H9 (cell line): ENCODE data around the gene FLT1. TPM values are rescaled to one million over a fixed set of nuclear protein-coding genes. Genes with fewer than 3 reads are reported as not detected.

ENCODE experiments used
- DNase-seq: peaks from one replicate; pipeline ENCODE4 v3.0.0-alpha.2; 2017
- H2AFZ ChIP-seq: one replicate; pipeline ENCODE4 v1.6.1; 2013; ENCODE audit warnings: mild to moderate bottlenecking, low read length, control low read depth, moderate library complexity
- H2AK5ac ChIP-seq: 2 replicates; pipeline ENCODE4 v1.6.1; 2013; ENCODE audit warnings: low read length, control low read depth, mixed read lengths; ENCODE audit not compliant: insufficient read length
- H2BK120ac ChIP-seq: one replicate; pipeline ENCODE4 v1.6.1; 2013; ENCODE audit warnings: low read depth, mild to moderate bottlenecking, low read length, control low read depth, inconsistent platforms; ENCODE audit not compliant: poor library complexity, severe bottlenecking
- H2BK12ac ChIP-seq: 2 replicates; pipeline ENCODE4 v1.6.1; 2013; ENCODE audit warnings: low read length, control low read depth, mixed read lengths, low read depth; ENCODE audit not compliant: insufficient read length
- H2BK15ac ChIP-seq: 2 replicates; pipeline ENCODE4 v1.6.1; 2013; ENCODE audit warnings: low read depth, low read length, control low read depth
- H2BK20ac ChIP-seq: one replicate; pipeline ENCODE4 v1.6.1; 2013; ENCODE audit warnings: low read depth, mild to moderate bottlenecking, low read length, control low read depth, inconsistent platforms; ENCODE audit not compliant: poor library complexity, severe bottlenecking
- H2BK5ac ChIP-seq: 2 replicates; pipeline ENCODE4 v1.6.1; 2013; ENCODE audit warnings: low read length, control low read depth, mixed read lengths; ENCODE audit not compliant: insufficient read length
- H3K14ac ChIP-seq: 2 replicates; pipeline ENCODE4 v1.6.1; 2013; ENCODE audit warnings: low read length, control low read depth; ENCODE audit not compliant: insufficient read depth
- H3K18ac ChIP-seq: 2 replicates; pipeline ENCODE4 v1.6.1; 2013; ENCODE audit warnings: low read depth, mild to moderate bottlenecking, mixed read lengths, low read length, control low read depth; ENCODE audit not compliant: insufficient read length
- H3K23ac ChIP-seq: 2 replicates; pipeline ENCODE4 v1.6.1; 2013; ENCODE audit warnings: low read length, control low read depth, mixed read lengths, low read depth; ENCODE audit not compliant: insufficient read length
- H3K23me2 ChIP-seq: 2 replicates; pipeline ENCODE4 v1.6.1; 2013; ENCODE audit warnings: low read depth, mild to moderate bottlenecking, mixed read lengths, low read length, control low read depth; ENCODE audit not compliant: insufficient read length, poor library complexity, severe bottlenecking
- H3K27ac ChIP-seq: 2 replicates; pipeline ENCODE4 v1.5.1; 2013; ENCODE audit warnings: low read length, control low read depth, mixed read lengths, low read depth; ENCODE audit not compliant: insufficient read length
- H3K27me3 ChIP-seq: 2 replicates; pipeline ENCODE4 v1.6.1; 2013; ENCODE audit warnings: low read length, control low read depth, inconsistent platforms; ENCODE audit not compliant: insufficient read depth
- H3K4ac ChIP-seq: 2 replicates; pipeline ENCODE4 v1.6.1; 2013; ENCODE audit warnings: low read depth, mild to moderate bottlenecking, control low read depth, inconsistent platforms, low read length, moderate library complexity
- H3K4me1 ChIP-seq: 2 replicates; pipeline ENCODE4 v1.6.1; 2013; ENCODE audit warnings: low read length, control low read depth, inconsistent platforms; ENCODE audit not compliant: insufficient read depth
- H3K4me2 ChIP-seq: 2 replicates; pipeline ENCODE4 v1.6.1; 2013; ENCODE audit warnings: low read length, control low read depth, mixed read lengths; ENCODE audit not compliant: insufficient read length, insufficient read depth
- H3K56ac ChIP-seq: 2 replicates; pipeline ENCODE4 v1.6.1; 2013; ENCODE audit warnings: low read depth, mild to moderate bottlenecking, mixed read lengths, low read length, control low read depth; ENCODE audit not compliant: insufficient read length
- H3K79me1 ChIP-seq: 2 replicates; pipeline ENCODE4 v1.6.1; 2013; ENCODE audit warnings: low read depth, mild to moderate bottlenecking, moderate library complexity, low read length, control low read depth, inconsistent platforms; ENCODE audit not compliant: insufficient read depth, poor library complexity, severe bottlenecking
- H3K79me2 ChIP-seq: 2 replicates; pipeline ENCODE4 v1.6.1; 2013; ENCODE audit warnings: low read length, control low read depth, inconsistent platforms; ENCODE audit not compliant: insufficient read depth
- H3K9ac ChIP-seq: 2 replicates; pipeline ENCODE4 v1.6.1; 2013; ENCODE audit warnings: low read length, control low read depth, mixed read lengths; ENCODE audit not compliant: insufficient read length; ENCODE audit errors: extremely low read depth
- H3K9me3 ChIP-seq: one replicate; pipeline ENCODE4 v1.6.1; 2013; ENCODE audit warnings: low read depth, low read length, inconsistent platforms; ENCODE audit not compliant: control insufficient read depth
- H3T11ph ChIP-seq: one replicate; pipeline ENCODE4 v1.6.1; 2013; ENCODE audit warnings: mild to moderate bottlenecking, low read length, control low read depth, inconsistent platforms
- H4K20me1 ChIP-seq: one replicate; pipeline ENCODE4 v1.6.1; 2013; ENCODE audit not compliant: control insufficient read depth, insufficient read length, insufficient read depth
- H4K5ac ChIP-seq: 2 replicates; pipeline ENCODE4 v1.6.1; 2013; ENCODE audit warnings: low read depth, mild to moderate bottlenecking, mixed read lengths, low read length, control low read depth; ENCODE audit not compliant: insufficient read length
- H4K8ac ChIP-seq: replicated peaks from 2 replicates; pipeline ENCODE4 v1.6.1; 2013; ENCODE audit warnings: low read length, control low read depth, mixed read lengths, low read depth; ENCODE audit not compliant: insufficient read length
- H4K91ac ChIP-seq: 2 replicates; pipeline ENCODE4 v1.6.1; 2013; ENCODE audit warnings: low read depth, mild to moderate bottlenecking, moderate library complexity, mixed read lengths, low read length, control low read depth; ENCODE audit not compliant: insufficient read length
- H3K27ac Mint-ChIP-seq, 3 experiments: 2 replicates in 2 of 3; 3 replicates in 1 of 3; pipeline ENCODE4 v1.8.0; 2020 to 2021; ENCODE audit warnings: mixed read lengths in 3 of 3, mild to moderate bottlenecking in 1 of 3, moderate library complexity in 1 of 3
- H3K27me3 Mint-ChIP-seq: 2 replicates; pipeline ENCODE4 v1.8.0; 2021; ENCODE audit warnings: low read depth, mild to moderate bottlenecking, moderate library complexity, mixed read lengths
- H3K36me3 Mint-ChIP-seq, 3 experiments: 2 replicates in 2 of 3; 3 replicates in 1 of 3; pipeline ENCODE4 v1.8.0; 2020 to 2021; ENCODE audit warnings: low read depth in 3 of 3, mixed read lengths in 3 of 3; ENCODE audit not compliant: insufficient read depth in 1 of 3
- H3K4me1 Mint-ChIP-seq, 2 experiments: 2 replicates each; pipeline ENCODE4 v1.8.0; 2020; ENCODE audit warnings: mixed read lengths in 2 of 2
- H3K4me3 Mint-ChIP-seq, 2 experiments: 2 replicates in 1 of 2; 3 replicates in 1 of 2; pipeline ENCODE4 v1.8.0; 2020 to 2021; ENCODE audit warnings: mild to moderate bottlenecking in 2 of 2, mixed read lengths in 2 of 2, moderate library complexity in 1 of 2
- H3K9me3 Mint-ChIP-seq, 2 experiments: 2 replicates in 1 of 2; 3 replicates in 1 of 2; pipeline ENCODE4 v1.8.0; 2020; ENCODE audit warnings: mild to moderate bottlenecking in 2 of 2, mixed read lengths in 2 of 2, moderate library complexity in 1 of 2
- CTCF ChIP-seq: fragments of 200-600 bp; sonication (generic); conservative IDR thresholded peaks from 3 replicates; pipeline ENCODE4 v1.8.0; 2021; ENCODE audit warnings: antibody characterized with exemption, mild to moderate bottlenecking
- WGBS: extraction: QIAGEN DNeasy Blood & Tissue Kit; methylation state at CpG from one replicate; pipeline ENCODE4 v1.1.7; 2013; ENCODE audit warnings: missing lambda C conversion rate, low lambda C conversion rate, mixed read lengths; ENCODE audit not compliant: insufficient read length; ENCODE audit errors: extremely low coverage; 5-methylcytosine and 5-hydroxymethylcytosine counted together
- total RNA-seq: library from RNA; stranded (reverse); gene quantifications from 2 replicates; pipeline ENCODE4 v1.2.1, GENCODE V29; 2021

Gene FLT1
- total RNA-seq, 1 experiment from 2014 or later = 84.1 TPM

- no peaks in the 10 kb centered on the region for H3K9me3 ChIP-seq
- H4K5ac ChIP-seq = no peak overlapping the region
- no peak overlapping the region for H2BK12ac ChIP-seq
- H3K14ac ChIP-seq = no peak overlapping the region
- no peak overlapping the region for H3K18ac ChIP-seq
- no peak overlapping the region for H3K4me2 ChIP-seq
- H3K79me1 ChIP-seq = no peaks in the 10 kb centered on the region
- peak overlapping the region in 2 of 3 experiments; percentile 12 to 86; a peak in 3 of 7 replicates for H3K27ac Mint-ChIP-seq
- WGBS = no CpG with 5 or more reads among the region's 1 CpG
- no peak overlapping the region for H2BK5ac ChIP-seq
- H3K56ac ChIP-seq = no peak overlapping the region
- no peak overlapping the region for H3K4ac ChIP-seq
- H3K23me2 ChIP-seq = no peaks in the 10 kb centered on the region
- H3K27me3 ChIP-seq = no peaks in the 10 kb centered on the region
- peaks cover 8% of the 10 kb centered on the region; the same call in 1 of the 2 replicates for H3K4me1 ChIP-seq
- no peaks in the 10 kb centered on the region; the same call in 1 of the 2 replicates for H3K27me3 Mint-ChIP-seq
- H3K36me3 Mint-ChIP-seq = peaks cover 21 to 65% (median 36%) of the 10 kb centered on the region in 3 experiments
- H2BK20ac ChIP-seq = no peak overlapping the region
- no peaks in the 10 kb centered on the region; the same call in 1 of the 2 replicates for H3K79me2 ChIP-seq
- H4K20me1 ChIP-seq = no peaks in the 10 kb centered on the region
- H3K9ac ChIP-seq = no peak overlapping the region
- H3K27ac ChIP-seq = no peak overlapping the region
- no peak overlapping the region for H2AFZ ChIP-seq
- no peak overlapping the region for H3T11ph ChIP-seq
- no peak overlapping the region; a peak in 1 of 5 replicates for H3K4me3 Mint-ChIP-seq
- no peak for TF ChIP-seq CTCF
- no peak overlapping the region for H2BK120ac ChIP-seq
- H3K9me3 Mint-ChIP-seq = no peaks in the 10 kb centered on the region
- no peak overlapping the region for H4K91ac ChIP-seq
- no peak overlapping the region for H2AK5ac ChIP-seq
- no peak for DNase-seq
- H3K23ac ChIP-seq = no peak overlapping the region
- no peak overlapping the region for H4K8ac ChIP-seq
- no peak overlapping the region for H2BK15ac ChIP-seq
- H3K4me1 Mint-ChIP-seq = peaks cover 32 to 39% of the 10 kb centered on the region in 2 experiments
Measured at GRCh38 chr13:28408863-28409262, 86.1 kb downstream of the FLT1 start.
